CD4-positive, alpha-beta T cell treated with Interleukin-4 for 1 hour (primary cell): Measurements from ENCODE around the gene TRANK1.
A peak's percentile ranks its signal among the peaks of the same experiment; 100 is the strongest.
"Not testable (repeated sequence)": the region's sequence is repeated elsewhere in the genome, so short reads cannot be mapped to it uniquely, and the experiment has no call there.

Experiments
- DNase-seq, 2 donors: peaks; one replicate each; pipeline ENCODE4 v3.0.0-alpha.2; 2020 to 2022

Gene TRANK1

GRCh38 chr3:36890261-36890660 lies 54.6 kb downstream of the TRANK1 start:
- no peak for DNase-seq

GRCh38 chr3:36881735-36882134 lies 63.1 kb downstream of the TRANK1 start:
- DNase-seq, result no peak

GRCh38 chr3:36879842-36880241 lies 65.0 kb downstream of the TRANK1 start:
- not testable (repeated sequence) for DNase-seq

- no peak for DNase-seq
Observed at GRCh38 chr3:36877930-36878685, 66.7 kb downstream of the TRANK1 start.

GRCh38 chr3:36876181-36876936 lies 68.5 kb downstream of the TRANK1 start:
- DNase-seq, result peak; percentile 38 to 81

GRCh38 chr3:36875397-36875796 lies 69.5 kb downstream of the TRANK1 start:
- no peak for DNase-seq

GRCh38 chr3:36874424-36874823 lies 70.4 kb downstream of the TRANK1 start:
- no peak for DNase-seq

GRCh38 chr3:36871379-36872126 lies 73.3 kb downstream of the TRANK1 start:
- DNase-seq, result no peak

- peak; percentile 55 to 68 for DNase-seq
Observed at GRCh38 chr3:36868614-36869436, 76.0 kb downstream of the TRANK1 start.

GRCh38 chr3:36867810-36868209 lies 77.0 kb downstream of the TRANK1 start:
- no peak for DNase-seq

GRCh38 chr3:36866368-36866767 lies 78.5 kb downstream of the TRANK1 start:
- DNase-seq, result no peak

GRCh38 chr3:36864180-36865053 lies 80.4 kb downstream of the TRANK1 start:
- no peak for DNase-seq

- no peak for DNase-seq
Observed at GRCh38 chr3:36862076-36862755, 82.6 kb downstream of the TRANK1 start.

- no peak for DNase-seq
Observed at GRCh38 chr3:36859494-36859893, 85.4 kb downstream of the TRANK1 start.

GRCh38 chr3:36852071-36852470 lies 92.8 kb downstream of the TRANK1 start:
- DNase-seq, result no peak

- no peak for DNase-seq
Observed at GRCh38 chr3:36850743-36851142, 94.1 kb downstream of the TRANK1 start.

GRCh38 chr3:36846406-36846805 lies 98.4 kb downstream of the TRANK1 start:
- no peak for DNase-seq

GRCh38 chr3:36843065-36844051 lies 101.5 kb downstream of the TRANK1 start:
- peak; percentile 34 to 50 for DNase-seq

- no peak for DNase-seq
Observed at GRCh38 chr3:36842275-36842674, 102.6 kb downstream of the TRANK1 start.

- no peak for DNase-seq
Observed at GRCh38 chr3:36840453-36840921, 104.4 kb downstream of the TRANK1 start.
